H1 (cell line): ENCODE results near the gene RBP7. TPM values are rescaled to one million over a fixed set of nuclear protein-coding genes. Genes with fewer than 3 reads are reported as not detected.

Experiments
- CTCF ChIA-PET: fragments of 300-600 bp; sonication (Branson Sonifier 250); formaldehyde crosslinking; loops from one replicate; lab custom pipeline; 2021; ENCODE audit not compliant: partially characterized antibody; lab: Charles Lee
- POLR2A ChIA-PET: fragments of 300-600 bp; sonication (Branson Sonifier 250); formaldehyde crosslinking; loops from one replicate; lab custom pipeline; 2021; ENCODE audit warnings: inconsistent platforms; ENCODE audit not compliant: partially characterized antibody; lab: Charles Lee
- DNase-seq, 2 experiments: peaks; one replicate each; pipeline versions ENCODE4 v3.0.0 to v3.0.0-alpha.2; 2010 to 2022; ENCODE audit warnings: low spot score in 2 of 2, low read depth in 1 of 2, mixed read lengths in 1 of 2
- FAIRE-seq: peaks from 2 replicates; lab custom pipeline; 2011; peaks lifted over from hg19 to GRCh38; lab: Jason Lieb, UNC
- H2AFZ ChIP-seq: 2 replicates; pipeline ENCODE4 v1.8.1; 2012; ENCODE audit warnings: low read length, inconsistent platforms
- H2AK5ac ChIP-seq: 2 replicates; pipeline ENCODE4 v1.6.1; 2013; ENCODE audit warnings: low read depth, low read length
- H2BK120ac ChIP-seq: replicated peaks from 2 replicates; pipeline ENCODE3; 2013; ENCODE audit warnings: low read depth, low read length, inconsistent platforms
- H2BK12ac ChIP-seq: 2 replicates; pipeline ENCODE4 v1.6.1; 2013; ENCODE audit warnings: low read depth, low read length
- H2BK15ac ChIP-seq: 2 replicates; pipeline ENCODE4 v1.6.1; 2013; ENCODE audit warnings: low read length
- H2BK20ac ChIP-seq: 2 replicates; pipeline ENCODE4 v1.6.1; 2013; ENCODE audit warnings: low read length
- H2BK5ac ChIP-seq: 2 replicates; pipeline ENCODE4 v1.6.1; 2013; ENCODE audit warnings: low read depth, low read length
- H3K14ac ChIP-seq: 2 replicates; pipeline ENCODE4 v1.6.1; 2013; ENCODE audit warnings: inconsistent platforms; ENCODE audit not compliant: insufficient read length
- H3K18ac ChIP-seq: 2 replicates; pipeline ENCODE4 v1.6.1; 2013; ENCODE audit warnings: low read length; ENCODE audit errors: extremely low read depth
- H3K23ac ChIP-seq: 2 replicates; pipeline ENCODE4 v1.6.1; 2013; ENCODE audit warnings: inconsistent platforms; ENCODE audit not compliant: insufficient read length
- H3K23me2 ChIP-seq: 2 replicates; pipeline ENCODE4 v1.6.1; 2013; ENCODE audit warnings: low read depth, low read length
- H3K27ac ChIP-seq: 2 replicates; pipeline ENCODE4 v1.6.1; 2011; ENCODE audit warnings: low read depth, low read length, inconsistent platforms
- H3K27me3 ChIP-seq, 4 experiments: replicated peaks in 1 of 4; 1 replicate in 1 of 4; 2 replicates in 3 of 4; pipeline versions ENCODE4 v1.6.1 to v1.8.1; 2011 to 2013; ENCODE audit warnings: low read length in 3 of 4, mild to moderate bottlenecking in 3 of 4, inconsistent platforms in 2 of 4, mixed read lengths in 2 of 4, moderate library complexity in 1 of 4; ENCODE audit not compliant: control insufficient read depth in 3 of 4, insufficient read depth in 3 of 4; ENCODE audit errors: extremely low read depth in 1 of 4
- H3K36me3 ChIP-seq, 4 experiments: 2 replicates each; pipeline versions ENCODE4 v1.6.1 to v1.8.1; 2011 to 2013; ENCODE audit warnings: mild to moderate bottlenecking in 4 of 4, low read length in 3 of 4, moderate library complexity in 2 of 4, control low read depth in 1 of 4, inconsistent platforms in 1 of 4; ENCODE audit not compliant: insufficient read depth in 4 of 4, control insufficient read depth in 2 of 4
- H3K4ac ChIP-seq: replicated peaks from 2 replicates; pipeline ENCODE3; 2013; ENCODE audit warnings: low read length, low read depth, mixed read lengths, inconsistent platforms; ENCODE audit not compliant: insufficient read length
- H3K4me1 ChIP-seq, 4 experiments: replicated peaks in 1 of 4; 1 replicate in 1 of 4; 2 replicates in 3 of 4; pipeline versions ENCODE4 v1.6.1 to v1.8.1; 2011 to 2013; ENCODE audit warnings: low read length in 3 of 4, inconsistent platforms in 2 of 4, mixed read lengths in 1 of 4; ENCODE audit not compliant: insufficient read depth in 4 of 4, control insufficient read depth in 3 of 4
- H3K4me2 ChIP-seq, 2 experiments: 2 replicates each; pipeline versions ENCODE4 v1.6.1 to v1.8.1; 2011 to 2013; ENCODE audit warnings: low read depth in 2 of 2, low read length in 2 of 2, control low read depth in 1 of 2, inconsistent platforms in 1 of 2, mild to moderate bottlenecking in 1 of 2; ENCODE audit not compliant: insufficient read depth in 1 of 2
- H3K4me3 ChIP-seq, 4 experiments: fragments of 200-600, 300-600 bp in 1 of 4; sonication (generic), shearing (Covaris generic), sonication (Bioruptor Twin) in 1 of 4; 2 replicates each; pipeline versions ENCODE4 v1.5.1 to v1.8.1; 2011 to 2016; ENCODE audit warnings: low read length in 4 of 4, low read depth in 3 of 4, control low read depth in 2 of 4, inconsistent platforms in 2 of 4, mild to moderate bottlenecking in 2 of 4, mixed read lengths in 1 of 4, moderate library complexity in 1 of 4; ENCODE audit not compliant: insufficient read depth in 2 of 4; ENCODE audit errors: extremely low read depth in 1 of 4
- H3K56ac ChIP-seq: replicated peaks from 2 replicates; pipeline ENCODE3; 2013; ENCODE audit warnings: low read depth, mild to moderate bottlenecking, mixed read lengths, low read length, inconsistent platforms; ENCODE audit not compliant: insufficient read length
- H3K79me1 ChIP-seq: 2 replicates; pipeline ENCODE4 v1.6.1; 2013; ENCODE audit warnings: low read depth, low read length, control low read depth
- H3K79me2 ChIP-seq, 2 experiments: 2 replicates each; pipeline versions ENCODE4 v1.6.1 to v1.8.1; 2012 to 2013; ENCODE audit warnings: low read length in 2 of 2, mild to moderate bottlenecking in 2 of 2, inconsistent platforms in 1 of 2; ENCODE audit not compliant: insufficient read depth in 2 of 2, control insufficient read depth in 1 of 2
- H3K9ac ChIP-seq, 4 experiments: replicated peaks in 1 of 4; 1 replicate in 1 of 4; 2 replicates in 3 of 4; pipeline versions ENCODE4 v1.6.1 to v1.8.1; 2011 to 2013; ENCODE audit warnings: low read depth in 3 of 4, low read length in 3 of 4, control low read depth in 2 of 4, mild to moderate bottlenecking in 2 of 4, moderate library complexity in 2 of 4, inconsistent platforms in 1 of 4; ENCODE audit errors: extremely low read depth in 1 of 4
- H3K9me3 ChIP-seq, 2 experiments: 2 replicates each; pipeline versions ENCODE4 v1.6.1 to v1.8.1; 2012 to 2013; ENCODE audit warnings: mild to moderate bottlenecking in 2 of 2, moderate library complexity in 2 of 2, control low read depth in 1 of 2, inconsistent platforms in 1 of 2, low read depth in 1 of 2, low read length in 1 of 2, mixed read lengths in 1 of 2; ENCODE audit not compliant: insufficient read depth in 2 of 2
- H4K20me1 ChIP-seq, 2 experiments: replicated peaks in 1 of 2; 2 replicates each; pipeline versions ENCODE3 to v1.8.1; 2011 to 2013; ENCODE audit warnings: inconsistent platforms in 2 of 2, low read length in 2 of 2, mild to moderate bottlenecking in 1 of 2; ENCODE audit not compliant: insufficient read depth in 2 of 2, control insufficient read depth in 1 of 2
- H4K5ac ChIP-seq: 2 replicates; pipeline ENCODE4 v1.6.1; 2013; ENCODE audit warnings: low read length, low read depth, mixed read lengths, inconsistent platforms; ENCODE audit not compliant: insufficient read length
- H4K8ac ChIP-seq: 2 replicates; pipeline ENCODE4 v1.8.0; 2013; ENCODE audit warnings: mild to moderate bottlenecking, moderate library complexity, low read length, inconsistent platforms; ENCODE audit not compliant: insufficient read depth; ENCODE audit errors: extremely low read depth
- H4K91ac ChIP-seq: replicated peaks from 2 replicates; pipeline ENCODE3; 2013; ENCODE audit warnings: low read length, mixed read lengths, inconsistent platforms; ENCODE audit not compliant: insufficient read length
- BCL11A ChIP-seq, 2 experiments: IDR thresholded peaks; one replicate each; pipeline ENCODE4 v1.6.1; 2011; ENCODE audit warnings: low read depth in 2 of 2, low read length in 2 of 2, mild to moderate bottlenecking in 2 of 2
- BRCA1 ChIP-seq: IDR thresholded peaks from 2 replicates; pipeline ENCODE4 v1.6.1; 2012; ENCODE audit warnings: low read depth, low read length, improper control_type of control experiment
- CREB1 ChIP-seq: IDR thresholded peaks from 2 replicates; pipeline ENCODE4 v1.6.1; 2012; ENCODE audit warnings: inconsistent platforms
- EP300 ChIP-seq, 2 experiments: IDR thresholded peaks; 1 replicate in 1 of 2; 2 replicates in 1 of 2; pipeline ENCODE4 v1.6.1; 2011 to 2012; ENCODE audit warnings: low read depth in 2 of 2, low read length in 2 of 2, mild to moderate bottlenecking in 2 of 2, borderline replicate concordance in 1 of 2, inconsistent platforms in 1 of 2, moderate library complexity in 1 of 2
- HDAC6 ChIP-seq: IDR thresholded peaks from one replicate; pipeline ENCODE4 v1.7.1; 2012; ENCODE audit warnings: low read depth, mild to moderate bottlenecking, inconsistent platforms, low read length, moderate library complexity
- KDM4A ChIP-seq: IDR thresholded peaks from one replicate; pipeline ENCODE4 v1.7.1; 2012; ENCODE audit warnings: low read depth, mild to moderate bottlenecking, moderate library complexity, low read length, inconsistent platforms; ENCODE audit not compliant: severe bottlenecking
- POLR2AphosphoS5 ChIP-seq: IDR thresholded peaks from 2 replicates; pipeline ENCODE4 v1.6.1; 2011; ENCODE audit warnings: low read depth, low read length
- RBBP5 ChIP-seq: IDR thresholded peaks from 2 replicates; pipeline ENCODE4 v1.7.1; 2012; ENCODE audit warnings: low read depth, mild to moderate bottlenecking, inconsistent platforms, low read length, moderate library complexity, borderline replicate concordance
- SAP30 ChIP-seq: fragments of 300-600 bp; sonication (generic); IDR thresholded peaks from 2 replicates; pipeline ENCODE4 v1.7.1; 2012; ENCODE audit warnings: low read length, moderate library complexity, mild to moderate bottlenecking, inconsistent platforms; ENCODE audit not compliant: insufficient read depth, insufficient replicate concordance
- SIRT6 ChIP-seq: IDR thresholded peaks from one replicate; pipeline ENCODE4 v1.7.1; 2012; ENCODE audit warnings: low read length, inconsistent platforms
- SP1 ChIP-seq: IDR thresholded peaks from 2 replicates; pipeline ENCODE4 v1.6.1; 2011; ENCODE audit warnings: low read depth, low read length
- SP4 ChIP-seq: IDR thresholded peaks from 2 replicates; pipeline ENCODE4 v1.6.1; 2012; ENCODE audit warnings: low read length, inconsistent platforms
- SRF ChIP-seq: IDR thresholded peaks from 2 replicates; pipeline ENCODE4 v1.6.1; 2011; ENCODE audit warnings: mild to moderate bottlenecking, low read depth, low read length, moderate library complexity
- SUZ12 ChIP-seq: fragments of 200-600 bp; sonication (generic); IDR thresholded peaks from 2 replicates; pipeline ENCODE4 v1.6.1; 2012; ENCODE audit warnings: mild to moderate bottlenecking, inconsistent platforms, low read length, moderate library complexity, mixed read lengths
- TAF7 ChIP-seq: optimal IDR thresholded peaks from 2 replicates; pipeline ENCODE3; 2011; ENCODE audit warnings: low read depth, mild to moderate bottlenecking, inconsistent platforms, low read length, moderate library complexity, borderline replicate concordance
- WGBS, 2 experiments: shearing (Covaris generic) in 1 of 2; methylation state at CpG; one replicate each; pipeline versions ENCODE4 v1.1.6 to v1.1.7; 2013 to 2015; ENCODE audit warnings: low lambda C conversion rate in 2 of 2, mixed read lengths in 2 of 2, inconsistent platforms in 1 of 2, low coverage in 1 of 2, missing lambda C conversion rate in 1 of 2; ENCODE audit not compliant: insufficient replicate concordance in 2 of 2, insufficient coverage in 1 of 2, insufficient read length in 1 of 2; ENCODE audit errors: extremely low coverage in 1 of 2, missing lambda C conversion rate in 1 of 2; 5-methylcytosine and 5-hydroxymethylcytosine counted together
- polyA plus RNA-seq, 7 experiments: library from polyadenylated mRNA; depleted of rRNA in 3 of 7; stranded (reverse) in 5 of 7; unstranded in 2 of 7; fragments of >200 nt in 5 of 7; fragments of 200-250 nt in 2 of 7; gene quantifications; 1 replicate in 5 of 7; 2 replicates in 1 of 7; 4 replicates in 1 of 7; pipeline versions ENCODE4 v1.2.1 to v1.2.3, GENCODE V29; 2011 to 2013; ENCODE audit warnings: missing spikeins in 2 of 7, mixed read lengths in 2 of 7
- total RNA-seq: library from RNA; stranded (reverse); fragmentation: NEBNext Ultra II Directional; extraction: Animal tissue kit (Norgen Biotek cat#: 25700); gene quantifications from 2 replicates; pipeline ENCODE4 v1.2.1, GENCODE V29; 2021

Gene RBP7
- total and polyA plus RNA-seq, 2 of the 8 experiments (the other 6 are each of a cell fraction or from before 2014, with no cell fraction given): 5.7 to 7.2 TPM

- 88% methylated on average over 5 of the region's 5 CpGs; no CpG with 5 or more reads in 1 of the 2 experiments for WGBS, 2 experiments
- no peak overlapping the region for H3K27ac ChIP-seq
- H2BK120ac ChIP-seq: no peak overlapping the region
- POLR2A ChIA-PET: no interaction called here
- FAIRE-seq (no peak), DNase-seq (no peak)
- H4K5ac ChIP-seq: no peak overlapping the region
- H3K23me2 ChIP-seq: no peaks in the 10 kb centered on the region
- no peak overlapping the region for H3K4me2 ChIP-seq
- no peak overlapping the region for H2BK12ac ChIP-seq
- no peak overlapping the region for H2BK15ac ChIP-seq
- H3K79me2 ChIP-seq: peaks cover 0 to 73% of the 10 kb centered on the region in 2 experiments; a peak in 3 of 4 replicates
- peaks cover 5 to 14% of the 10 kb centered on the region in 2 experiments for H4K20me1 ChIP-seq
- no peaks in the 10 kb centered on the region for H3K36me3 ChIP-seq
- no peak overlapping the region for H3K4me3 ChIP-seq
- no peaks in the 10 kb centered on the region for H3K9me3 ChIP-seq
- H2BK20ac ChIP-seq: no peak overlapping the region
- no peak overlapping the region for H3K56ac ChIP-seq
- no peak overlapping the region for H2AFZ ChIP-seq
- H2AK5ac ChIP-seq: no peak overlapping the region
- no peak overlapping the region for H3K4ac ChIP-seq
- H2BK5ac ChIP-seq: 0 out of 2 replicates have a peak overlapping the region, but pooled peaks have one; percentile 35
- no peak overlapping the region for H3K14ac ChIP-seq
- H3K4me1 ChIP-seq: peaks cover 2 to 8% (median 4%) of the 10 kb centered on the region in 4 experiments; a peak in 4 of 7 replicates
- H4K8ac ChIP-seq: no peak overlapping the region
- H3K79me1 ChIP-seq: peaks cover 13% of the 10 kb centered on the region
- H3K9ac ChIP-seq: no peak overlapping the region
- no peaks in the 10 kb centered on the region for H3K27me3 ChIP-seq
- H3K18ac ChIP-seq: no peak overlapping the region
- H4K91ac ChIP-seq: no peak overlapping the region
- TF ChIP-seq HDAC6 (no peak), SRF (no peak), SIRT6 (no peak), EP300 (IDR thresholded peaks at IDR 0.05; ENCODE audit: borderline replicate concordance in 1 of 2, low read depth in 2 of 2, low read length in 2 of 2) (no peak), TAF7 (no peak), POLR2AphosphoS5 (no peak), CREB1 (no peak), SP4 (no peak), SUZ12 (no peak), BCL11A (IDR thresholded peaks at IDR 0.05; ENCODE audit: low read depth in 2 of 2, low read length in 2 of 2) (no peak), RBBP5 (no peak), BRCA1 (no peak), SAP30 (no peak), SP1 (no peak), KDM4A (no peak)
- CTCF ChIA-PET: interaction anchor here (0.6 to 1.8 kb wide), 5 partner anchors 10 to 736 kb away, joined by 3 to 5 read pairs (median 3); no protein-coding TSS in a partner anchor
- H3K23ac ChIP-seq: no peak overlapping the region
These were observed 64.2 kb downstream of the RBP7 start for GRCh38 chr1:10061276-10061675.
